ENCODE measurements around the gene DLX1.
A peak's percentile ranks its signal among the peaks of the same experiment; 100 is the strongest.
"Not testable (repeated sequence)": the region's sequence is repeated elsewhere in the genome, so short reads cannot be mapped to it uniquely, and the experiment has no call there.

Gene DLX1

GRCh38 chr2:172066394-172066886, 18.9 kb upstream of the DLX1 start:
- DNase-seq: no peak

GRCh38 chr2:172067905-172068304, 17.4 kb upstream of the DLX1 start:
- not testable (repeated sequence) for DNase-seq

- DNase-seq: no peak
Measured at GRCh38 chr2:172070936-172071335, 14.4 kb upstream of the DLX1 start.

- DNase-seq: no peak
Measured at GRCh38 chr2:172072303-172072702, 13.0 kb upstream of the DLX1 start.

GRCh38 chr2:172072706-172073105, 12.6 kb upstream of the DLX1 start:
- DNase-seq: no peak

- DNase-seq: no peak
Measured at GRCh38 chr2:172073518-172073917, 11.8 kb upstream of the DLX1 start.

- DNase-seq: no peak
Measured at GRCh38 chr2:172074254-172074653, 11.1 kb upstream of the DLX1 start.

GRCh38 chr2:172079416-172079815, 5.9 kb upstream of the DLX1 start:
- no peak for DNase-seq

- DNase-seq: no peak
Measured at GRCh38 chr2:172079838-172080640, 5.3 kb upstream of the DLX1 start.

- DNase-seq: no peak
Measured at GRCh38 chr2:172080641-172081220, 4.6 kb upstream of the DLX1 start.

GRCh38 chr2:172081221-172082022, 3.9 kb upstream of the DLX1 start:
- DNase-seq: no peak

GRCh38 chr2:172082105-172082943, 3.0 kb upstream of the DLX1 start:
- DNase-seq: no peak

- no peak for DNase-seq
Measured at GRCh38 chr2:172082944-172083627, 2.2 kb upstream of the DLX1 start.

GRCh38 chr2:172083628-172084394, 1.5 kb upstream of the DLX1 start:
- DNase-seq: no peak

- DNase-seq: no peak
Measured at GRCh38 chr2:172084395-172084644, 987 bp upstream of the DLX1 start.

- DNase-seq: no peak
Measured at GRCh38 chr2:172084645-172085459, 455 bp upstream of the DLX1 start.

- peak; percentile 52 to 54 for DNase-seq
Measured at GRCh38 chr2:172086241-172087206, 1.2 kb downstream of the DLX1 start.

- no peak for DNase-seq
Measured at GRCh38 chr2:172087207-172087779, 2.0 kb downstream of the DLX1 start.

GRCh38 chr2:172087780-172088244, 2.5 kb downstream of the DLX1 start:
- no peak for DNase-seq
